NB4 (cell line): ENCODE data around the gene PLA2G1B.

Experiments
- DNase-seq: peaks from one replicate; pipeline ENCODE4 v3.0.0; 2010; ENCODE audit warnings: low read depth
- H3K4me3 ChIP-seq: one replicate; pipeline ENCODE4 v1.5.1; 2011; ENCODE audit warnings: mild to moderate bottlenecking, low read depth, low read length, moderate library complexity
- CTCF ChIP-seq: IDR thresholded peaks from one replicate; pipeline ENCODE4 v1.5.1; 2012; ENCODE audit warnings: low read depth, low read length
- MYC ChIP-seq: IDR thresholded peaks from 2 replicates; pipeline ENCODE4 v1.6.1; 2011; ENCODE audit warnings: low read depth, low read length
- POLR2A ChIP-seq: IDR thresholded peaks from 2 replicates; pipeline ENCODE4 v1.6.1; 2011; ENCODE audit warnings: mild to moderate bottlenecking; ENCODE audit not compliant: insufficient read length; ENCODE audit errors: extremely low read depth
- TF ChIP-seq, protein P1 (sequence below): IDR thresholded peaks from 2 replicates; pipeline ENCODE4 v1.6.1; 2011; ENCODE audit warnings: low read depth, low read length

PLA2G1B gene

GRCh38 chr12:120362516-120363273, 35.1 kb upstream of the PLA2G1B start:
- no peak overlapping the region for H3K4me3 ChIP-seq
- no peak for TF ChIP-seq CTCF
- TF ChIP-seq, protein P1, sequence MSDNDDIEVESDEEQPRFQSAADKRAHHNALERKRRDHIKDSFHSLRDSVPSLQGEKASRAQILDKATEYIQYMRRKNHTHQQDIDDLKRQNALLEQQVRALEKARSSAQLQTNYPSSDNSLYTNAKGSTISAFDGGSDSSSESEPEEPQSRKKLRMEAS: no peak
- TF ChIP-seq POLR2A: no peak
- no peak for TF ChIP-seq MYC
- DNase-seq: no peak

GRCh38 chr12:120361506-120362208, 34.1 kb upstream of the PLA2G1B start:
- DNase-seq: no peak
- H3K4me3 ChIP-seq: no peak overlapping the region
- no peak for TF ChIP-seq POLR2A
- TF ChIP-seq MYC: no peak
- TF ChIP-seq, protein P1: no peak
- no peak for TF ChIP-seq CTCF

DNA sequence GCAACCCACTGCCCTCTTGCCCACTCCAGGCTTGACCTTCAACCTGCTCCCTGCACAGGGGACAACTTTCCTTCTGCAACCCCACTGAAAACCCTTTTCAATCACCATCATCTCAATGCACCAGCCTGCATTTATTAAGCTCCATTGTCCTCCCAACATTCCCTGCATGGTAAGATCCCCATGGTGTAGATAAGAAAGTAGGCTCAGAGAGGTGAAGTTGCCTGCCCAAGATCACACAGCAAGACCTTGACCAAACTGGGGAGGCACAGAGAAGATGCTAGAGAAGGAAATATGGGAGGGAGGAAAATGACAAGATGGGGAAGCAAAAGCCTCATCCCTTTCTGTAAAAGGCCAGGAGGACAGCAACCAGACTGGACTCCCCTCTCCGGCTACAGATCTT, 31.5 kb upstream of the PLA2G1B start:
- no peak for DNase-seq
- TF ChIP-seq CTCF (no peak), MYC (no peak), POLR2A (no peak)
- TF ChIP-seq, protein P1: no peak

GRCh38 chr12:120358412-120359100, 31.0 kb upstream of the PLA2G1B start:
- no peak for DNase-seq
- TF ChIP-seq POLR2A (no peak), MYC (no peak), CTCF (no peak)
- TF ChIP-seq, protein P1: no peak
- no peak overlapping the region for H3K4me3 ChIP-seq

More for the DNA sequence above, 31.5 kb upstream of the PLA2G1B start:
- no peak overlapping the region for H3K4me3 ChIP-seq

DNA sequence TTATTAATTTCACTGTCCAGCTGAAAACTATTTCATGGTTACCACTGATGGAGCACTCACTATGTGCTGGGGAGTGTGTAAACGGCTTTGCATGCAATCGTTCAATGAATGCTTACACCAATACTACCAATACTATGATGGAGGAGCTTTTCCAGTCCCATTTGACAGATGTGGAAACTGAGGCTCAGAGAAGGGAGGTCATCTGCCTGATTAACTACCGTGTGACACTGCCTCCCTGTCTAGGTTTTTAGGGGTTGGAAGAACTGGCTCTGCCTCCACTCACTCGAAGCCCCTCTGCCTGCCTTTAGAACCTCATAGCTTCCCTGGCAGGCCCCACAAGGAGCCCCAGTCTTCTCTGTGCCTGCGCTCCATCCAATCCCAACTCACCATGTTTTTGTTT, 29.5 kb upstream of the PLA2G1B start:
- TF ChIP-seq CTCF: no peak
- TF ChIP-seq, protein P1: no peak
- TF ChIP-seq POLR2A: no peak
- no peak for TF ChIP-seq MYC
- H3K4me3 ChIP-seq: peak overlapping the region; percentile 22
- DNase-seq: no peak
